GM08714 (cell line): ENCODE data around the gene FGF19.

Source experiments
- H3K4me3 ChIP-seq: fragments of 200-500 bp; sonication (Bioruptor generic); 2 replicates; pipeline ENCODE4 v1.5.1; 2014; ENCODE audit warnings: mild to moderate bottlenecking, low read length, inconsistent platforms
- ZNF274 ChIP-seq: IDR thresholded peaks from 2 replicates; pipeline ENCODE4 v1.6.1; 2012; ENCODE audit warnings: mild to moderate bottlenecking, low read depth, low read length

Gene FGF19

GRCh38 chr11:69703768-69704507, at the start of gene FGF19:
TSS of gene FGF19 (minus strand) at chr11:69704022. CDS start at chr11:69703876, 146 bp downstream.
- H3K4me3 ChIP-seq, result no peak within 1 kb of the TSS
- TF ChIP-seq ZNF274, result no peak

- no peak overlapping the region for H3K4me3 ChIP-seq
- TF ChIP-seq ZNF274, result no peak
These were observed 49.1 kb upstream of the FGF19 start for GRCh38 chr11:69752890-69753289.

GRCh38 chr11:69750875-69751597, 47.2 kb upstream of the FGF19 start:
- TF ChIP-seq ZNF274, result no peak
- H3K4me3 ChIP-seq, result no peak overlapping the region

GRCh38 chr11:69750108-69750850, 46.5 kb upstream of the FGF19 start:
- no peak overlapping the region for H3K4me3 ChIP-seq
- TF ChIP-seq ZNF274, result no peak

GRCh38 chr11:69748637-69749036, 44.8 kb upstream of the FGF19 start:
- no peak for TF ChIP-seq ZNF274
- no peak overlapping the region for H3K4me3 ChIP-seq

- no peak overlapping the region for H3K4me3 ChIP-seq
- no peak for TF ChIP-seq ZNF274
These were observed 43.2 kb upstream of the FGF19 start for GRCh38 chr11:69746752-69747742.

- TF ChIP-seq ZNF274, result no peak
- no peak overlapping the region for H3K4me3 ChIP-seq
These were observed 42.3 kb upstream of the FGF19 start for GRCh38 chr11:69746140-69746539.

GRCh38 chr11:69745201-69745600, 41.4 kb upstream of the FGF19 start:
- H3K4me3 ChIP-seq, result no peak overlapping the region
- no peak for TF ChIP-seq ZNF274

- H3K4me3 ChIP-seq, result no peak overlapping the region
- no peak for TF ChIP-seq ZNF274
These were observed 40.6 kb upstream of the FGF19 start for GRCh38 chr11:69744435-69744834.

- TF ChIP-seq ZNF274, result no peak
- H3K4me3 ChIP-seq, result no peak overlapping the region
These were observed 31.0 kb upstream of the FGF19 start for GRCh38 chr11:69734841-69735240.

- TF ChIP-seq ZNF274, result no peak
- no peak overlapping the region for H3K4me3 ChIP-seq
These were observed 30.5 kb upstream of the FGF19 start for GRCh38 chr11:69734367-69734766.

GRCh38 chr11:69732910-69733309, 29.1 kb upstream of the FGF19 start:
- no peak for TF ChIP-seq ZNF274
- H3K4me3 ChIP-seq, result no peak overlapping the region

GRCh38 chr11:69731110-69731509, 27.3 kb upstream of the FGF19 start:
- no peak for TF ChIP-seq ZNF274
- no peak overlapping the region for H3K4me3 ChIP-seq
